Choroid plexus epithelial cell (primary cell): ENCODE results near the gene PRR18.

Source experiments
- DNase-seq: peaks from one replicate; pipeline ENCODE4 v3.0.0-alpha.2; 2010; ENCODE audit warnings: low read depth
- H3K4me3 ChIP-seq: 2 replicates; pipeline ENCODE4 v1.5.1; 2011; ENCODE audit warnings: low read depth, mild to moderate bottlenecking, control low read depth, low read length, moderate library complexity
- CTCF ChIP-seq: conservative IDR thresholded peaks from 2 replicates; pipeline ENCODE4 v1.5.1; 2011; ENCODE audit warnings: low read depth, mild to moderate bottlenecking, control low read depth, inconsistent platforms, low read length, moderate library complexity

PRR18 gene

DNA sequence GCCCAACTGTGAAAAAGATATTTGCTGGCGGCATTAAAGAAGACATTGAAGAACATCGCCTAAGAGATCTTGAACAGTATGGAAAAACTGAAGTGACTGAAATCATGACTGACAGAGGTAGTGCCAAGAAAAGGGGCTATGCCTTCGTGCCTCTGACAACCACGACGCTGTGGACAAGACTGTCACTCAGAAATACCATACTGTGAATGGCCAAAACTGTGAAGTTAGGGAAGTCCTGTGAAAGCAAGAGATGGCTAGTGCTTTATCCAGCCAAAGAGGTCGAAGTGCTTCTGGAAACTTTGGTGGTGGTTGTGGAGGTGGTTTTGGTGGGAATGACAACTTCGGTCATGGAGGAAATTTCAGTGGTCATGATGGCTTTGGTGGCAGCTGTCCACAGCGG, 26.7 kb upstream of the PRR18 start:
- no peak for TF ChIP-seq CTCF
- no peak for DNase-seq
- H3K4me3 ChIP-seq = no peak overlapping the region

GRCh38 chr6:166333172-166333995, 25.2 kb upstream of the PRR18 start:
- no peak overlapping the region for H3K4me3 ChIP-seq
- TF ChIP-seq CTCF = no peak
- no peak for DNase-seq

DNA sequence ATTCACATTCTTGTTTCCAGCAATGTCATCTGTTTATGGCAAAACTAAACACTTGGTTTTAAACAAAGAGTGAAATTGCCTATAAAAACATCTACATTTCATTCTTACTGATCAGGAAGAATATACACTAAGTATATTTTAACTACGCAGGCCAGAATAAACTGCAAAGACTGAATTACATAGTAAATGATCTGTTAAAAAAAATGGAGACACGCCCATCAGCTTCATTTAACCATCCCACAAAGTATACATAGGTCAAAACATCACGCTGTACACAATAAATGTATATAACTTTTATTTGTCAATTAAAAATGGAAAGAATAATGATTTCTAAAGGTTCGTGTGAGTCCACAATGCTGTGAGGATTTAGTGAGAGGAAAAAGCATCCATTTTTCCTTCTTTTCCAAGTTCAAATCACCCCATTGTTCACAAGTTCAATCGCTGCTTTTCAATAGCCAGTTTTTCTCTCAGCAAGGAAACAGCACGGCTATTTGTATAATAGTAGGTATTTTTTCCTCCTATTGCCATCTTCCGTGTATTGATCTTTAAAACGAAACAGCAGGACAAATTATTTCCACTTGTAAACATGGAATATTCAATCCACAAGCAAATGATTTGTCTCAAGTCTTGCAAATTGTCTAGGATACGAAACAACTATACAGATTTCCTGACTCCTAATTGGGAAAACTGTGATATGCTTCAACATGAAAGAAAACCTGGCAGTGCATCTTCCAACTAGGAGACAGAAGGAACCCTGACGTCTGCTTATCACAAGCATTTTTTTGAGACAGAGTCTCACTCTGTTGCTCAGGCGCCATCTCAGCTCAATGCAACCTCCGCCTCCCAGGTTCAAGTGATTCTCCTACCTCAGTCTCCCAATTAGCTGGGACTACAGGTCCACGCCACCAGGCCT, 23.6 kb upstream of the PRR18 start:
- no peak overlapping the region for H3K4me3 ChIP-seq
- TF ChIP-seq CTCF = no peak
- DNase-seq = no peak

DNA sequence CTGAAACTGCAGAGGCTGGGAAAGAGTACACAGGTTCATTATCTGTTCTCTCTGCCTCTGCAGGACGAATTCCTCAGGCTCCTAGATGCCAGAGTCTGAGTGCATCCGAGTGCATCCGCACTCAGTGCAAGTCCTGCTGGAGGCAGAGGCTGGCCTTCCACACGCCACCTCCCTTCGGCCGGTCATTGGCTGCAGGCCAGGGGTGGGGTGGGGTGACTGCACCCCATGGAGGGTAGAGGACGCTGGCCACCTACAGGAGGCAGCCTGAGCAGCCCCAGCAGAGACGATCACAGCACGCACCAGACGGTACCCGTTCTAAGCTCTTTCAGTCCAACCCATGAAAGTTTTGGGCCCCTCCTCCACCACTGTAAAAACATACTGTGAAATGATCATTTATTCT, 22.4 kb upstream of the PRR18 start:
- DNase-seq = peak; percentile 71

GRCh38 chr6:166325383-166326042, 17.3 kb upstream of the PRR18 start:
- DNase-seq = no peak
- no peak overlapping the region for H3K4me3 ChIP-seq
- no peak for TF ChIP-seq CTCF

More for the DNA sequence above, 22.4 kb upstream of the PRR18 start:
- peak overlapping the region; percentile 42 for H3K4me3 ChIP-seq
- peak; percentile 51 for TF ChIP-seq CTCF

DNA sequence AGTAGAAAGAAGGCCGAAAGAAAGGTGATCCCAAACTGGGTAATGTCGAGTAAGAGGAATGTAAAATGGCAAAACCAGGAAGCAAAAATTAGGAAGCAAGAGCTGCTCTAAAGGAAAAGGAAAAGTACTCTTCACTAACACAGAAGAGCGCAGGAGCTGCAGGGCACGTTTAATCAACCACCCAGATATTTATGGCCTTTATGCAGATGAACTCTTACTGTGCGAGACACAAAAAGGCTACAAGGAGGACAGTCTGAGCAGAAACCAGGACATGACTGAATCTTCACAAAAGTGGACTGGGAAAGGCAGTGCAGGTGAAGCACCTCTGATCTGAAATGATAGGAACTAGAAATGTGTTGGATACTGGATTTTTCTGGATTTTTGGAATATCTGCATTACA, 15.2 kb upstream of the PRR18 start:
- no peak overlapping the region for H3K4me3 ChIP-seq
- DNase-seq = no peak
- no peak for TF ChIP-seq CTCF
